IPS-18c (cell line): Measurements from ENCODE around the gene HERPUD1.
"Not testable (repeated sequence)": the region's sequence is repeated elsewhere in the genome, so short reads cannot be mapped to it uniquely, and the experiment has no call there.

Source experiments
- H3K4me3 ChIP-seq: 2 replicates; pipeline ENCODE4 v1.7.0; 2013; ENCODE audit warnings: low read depth, mild to moderate bottlenecking, low read length, moderate library complexity; ENCODE audit not compliant: insufficient read depth
- H3K9me3 ChIP-seq: one replicate; pipeline ENCODE4 v1.6.1; 2013; ENCODE audit warnings: mild to moderate bottlenecking, low read length, moderate library complexity; ENCODE audit not compliant: control insufficient read depth, insufficient read depth

The HERPUD1 gene

DNA sequence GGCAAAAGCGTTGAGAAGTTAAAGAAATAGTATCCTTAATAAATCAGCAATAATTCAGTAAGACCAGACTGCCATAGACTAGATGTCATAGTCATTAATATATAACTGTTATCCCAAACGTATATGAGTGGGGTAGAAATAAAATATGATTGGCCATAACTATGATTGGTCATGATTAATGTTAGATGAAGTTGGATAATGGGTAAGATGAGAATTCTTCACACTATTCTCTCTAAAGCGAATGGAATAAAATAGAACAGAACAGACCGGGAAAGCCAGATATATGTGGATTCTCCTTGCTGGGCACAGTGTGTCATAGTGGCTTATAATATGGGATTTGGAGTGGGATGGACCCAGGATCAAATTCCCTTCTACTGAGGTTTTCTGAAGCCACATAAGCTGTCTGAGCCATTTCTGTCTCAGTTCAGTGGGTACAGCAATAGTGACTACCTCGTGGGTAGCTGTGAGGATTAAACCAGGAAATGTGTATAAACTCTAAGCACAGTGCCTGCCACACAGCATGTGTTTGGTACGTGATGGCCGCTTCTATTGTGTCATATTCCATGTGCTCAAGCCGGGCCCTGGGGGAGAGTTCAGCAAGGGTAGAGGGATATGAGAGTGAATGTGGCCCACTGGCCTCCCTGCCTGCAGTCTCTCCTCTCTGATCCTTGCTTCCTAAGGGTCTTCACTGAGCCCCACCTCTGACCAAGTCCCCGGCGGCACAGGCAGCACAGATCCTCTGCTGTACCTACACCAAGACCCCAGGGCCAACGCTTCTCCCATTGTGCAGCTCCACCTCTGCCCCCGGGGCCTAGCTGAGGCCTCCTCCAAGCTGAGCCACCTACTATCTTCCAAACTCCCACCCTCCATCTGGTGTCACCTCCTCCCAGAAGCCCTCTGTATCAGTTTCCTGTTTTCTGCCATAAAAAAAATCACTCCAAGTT lies 33.5 kb downstream of the HERPUD1 start:
- H3K9me3 ChIP-seq = no peaks in the 10 kb centered on the region
- no peak overlapping the region for H3K4me3 ChIP-seq

DNA sequence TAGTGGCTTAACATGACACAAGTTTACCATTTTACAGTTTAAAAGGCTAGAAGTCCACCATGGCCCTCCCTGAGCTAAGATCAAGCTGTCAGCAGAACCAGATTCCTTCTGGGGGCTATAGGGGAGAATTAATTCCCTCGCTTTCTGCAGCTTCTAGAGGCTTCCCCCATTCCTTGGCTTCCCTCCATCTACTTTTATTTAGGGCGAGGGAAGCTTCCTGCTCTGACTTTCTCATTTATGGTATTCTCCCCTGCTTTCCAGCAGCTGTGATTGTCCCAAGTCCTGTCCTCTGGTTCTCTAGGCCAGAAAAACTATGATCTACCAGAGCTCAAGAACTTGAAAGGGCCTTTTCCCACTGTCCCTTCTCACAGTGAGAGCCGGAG lies 34.1 kb downstream of the HERPUD1 start:
- H3K9me3 ChIP-seq = no peaks in the 10 kb centered on the region
- no peak overlapping the region for H3K4me3 ChIP-seq

DNA sequence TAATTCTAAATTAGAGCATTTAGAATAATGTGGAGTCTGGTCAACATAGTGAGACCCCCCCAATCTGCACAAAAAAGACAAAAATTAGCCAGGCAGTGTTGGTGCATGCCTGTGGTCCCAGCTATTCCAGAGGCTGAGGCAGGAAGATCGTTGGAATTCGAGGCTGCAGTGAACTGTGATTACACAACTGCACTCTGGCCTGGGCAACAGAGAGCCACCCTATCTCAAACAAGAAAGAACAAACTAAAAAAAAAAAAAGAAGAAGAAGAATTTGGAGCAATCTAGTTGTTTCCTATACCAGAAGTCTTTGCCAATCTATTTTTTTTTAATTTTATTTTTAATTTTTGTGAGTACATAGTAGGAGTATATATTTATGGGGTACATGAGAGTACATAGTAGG lies 35.8 kb downstream of the HERPUD1 start:
- H3K4me3 ChIP-seq = no peak overlapping the region
- H3K9me3 ChIP-seq = no peaks in the 10 kb centered on the region

DNA sequence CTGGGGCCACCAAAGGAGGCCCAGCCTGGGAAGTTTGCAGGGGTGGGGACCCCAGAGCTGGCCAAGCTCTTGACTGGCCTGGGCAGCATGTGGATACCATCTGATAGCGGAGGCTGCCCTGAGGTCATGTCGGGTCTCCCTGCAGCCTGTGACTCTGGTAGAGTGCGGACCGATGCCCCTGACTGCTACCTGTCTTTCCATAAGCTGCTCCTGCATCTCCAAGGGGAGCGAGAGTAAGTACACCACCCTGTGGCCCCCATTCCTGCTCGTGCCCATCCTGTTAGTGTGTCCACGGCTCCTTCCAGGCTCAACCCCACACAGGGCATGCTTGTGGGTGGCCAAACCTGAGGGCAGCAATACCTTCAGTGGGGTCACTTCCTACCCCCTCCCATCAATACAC lies 37.8 kb downstream of the HERPUD1 start:
- H3K4me3 ChIP-seq = no peak overlapping the region
- H3K9me3 ChIP-seq = no peaks in the 10 kb centered on the region

DNA sequence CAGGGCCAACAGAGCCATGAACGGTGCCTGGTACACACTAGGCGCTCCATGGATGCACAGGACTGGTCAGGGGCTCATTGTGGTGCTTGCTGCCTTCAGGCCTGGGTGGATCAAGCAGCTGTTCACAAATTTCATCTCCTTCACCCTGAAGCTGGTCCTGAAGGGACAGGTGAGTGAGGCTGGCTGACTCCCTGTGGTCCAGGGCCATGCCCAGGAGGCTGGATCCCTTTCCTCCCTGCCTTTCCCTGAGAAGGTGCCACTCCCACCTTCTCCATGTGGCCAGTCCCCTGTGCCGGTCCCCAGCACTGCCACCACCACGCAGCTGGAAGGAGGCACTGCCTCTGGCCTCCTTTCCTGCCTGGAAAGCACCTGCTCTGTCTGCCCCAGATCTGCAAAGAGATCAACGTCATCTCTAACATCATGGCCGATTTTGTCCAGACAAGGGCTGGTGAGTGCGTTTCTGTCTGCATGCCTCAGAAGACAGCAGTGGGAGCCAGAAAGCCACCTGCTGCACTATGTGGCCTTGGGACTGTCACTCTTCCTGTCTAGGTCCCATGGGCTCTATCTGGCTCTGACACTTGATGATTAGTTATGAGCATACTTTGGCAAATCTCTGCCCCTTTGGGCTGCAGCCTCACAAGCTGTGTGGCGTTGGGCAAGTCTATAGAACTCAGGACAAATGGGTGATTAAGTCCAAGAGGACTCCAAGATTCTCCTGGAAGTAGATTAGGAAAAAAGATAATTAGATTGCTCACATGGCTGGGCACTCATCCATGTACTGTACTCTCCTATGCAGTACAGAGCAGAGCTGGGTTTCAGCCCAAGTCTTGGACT lies 39.2 kb downstream of the HERPUD1 start:
- no peak overlapping the region for H3K4me3 ChIP-seq

DNA sequence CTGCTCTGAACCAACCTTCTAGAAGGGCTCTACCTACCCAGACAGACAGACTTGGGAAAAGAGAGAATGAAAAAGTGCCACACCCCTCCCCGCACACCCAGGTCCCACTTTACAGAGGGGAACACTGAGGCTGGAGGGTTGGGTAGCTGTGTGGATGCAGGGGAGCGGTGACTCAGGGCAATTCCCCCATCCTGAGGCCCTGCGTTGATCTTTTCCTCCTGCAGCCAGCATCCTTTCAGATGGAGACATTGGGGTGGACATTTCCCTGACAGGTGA lies 39.8 kb downstream of the HERPUD1 start:
- Histone ChIP-seq H3K9me3 (no peaks in the 10 kb centered on the region), H3K4me3 (no peak overlapping the region)

More for the DNA sequence above, 39.2 kb downstream of the HERPUD1 start:
- no peaks in the 10 kb centered on the region for H3K9me3 ChIP-seq

DNA sequence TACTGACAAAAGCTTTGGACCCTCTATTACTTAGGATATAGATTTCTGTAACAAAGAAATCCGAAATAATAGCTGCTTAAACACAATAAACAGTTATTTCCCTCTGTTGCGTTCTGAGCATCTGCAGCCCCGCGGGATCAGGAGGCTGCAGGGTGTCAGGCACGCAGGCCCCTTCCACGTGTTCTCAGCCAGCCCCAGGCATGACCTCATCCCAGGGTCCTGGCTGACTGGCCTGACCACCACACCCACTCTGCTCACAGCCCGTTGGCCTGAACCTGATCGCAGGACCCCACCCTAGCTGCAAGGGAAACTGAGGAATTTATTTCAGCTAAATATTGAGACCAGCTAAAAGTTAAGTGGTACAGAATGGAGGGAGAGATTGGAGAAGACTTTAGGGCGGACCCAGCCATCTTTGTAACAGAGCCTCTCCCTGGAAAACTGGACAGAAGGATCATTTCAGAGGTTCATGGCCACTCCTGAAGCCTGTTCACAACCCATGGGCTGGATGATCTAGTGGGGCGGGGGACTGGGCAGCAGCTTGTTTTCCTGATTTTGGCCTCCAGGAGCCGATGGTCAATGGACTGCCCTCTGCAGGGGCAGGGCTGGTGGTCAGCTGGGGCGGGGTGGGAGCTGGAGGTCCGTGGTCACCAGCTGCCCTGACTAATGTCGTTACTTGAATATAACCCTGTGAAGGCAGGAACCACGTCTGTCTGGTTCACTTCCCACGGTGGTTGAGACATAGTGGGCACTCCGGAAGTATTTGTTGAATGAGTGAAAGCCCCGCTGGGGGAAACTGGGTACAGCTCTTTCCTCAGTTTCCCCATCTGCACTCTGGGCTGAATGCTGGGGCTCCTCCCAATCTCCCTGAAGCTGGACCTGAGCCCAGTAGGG lies 40.7 kb downstream of the HERPUD1 start:
- Histone ChIP-seq H3K9me3 (no peaks in the 10 kb centered on the region), H3K4me3 (no peak overlapping the region)

DNA sequence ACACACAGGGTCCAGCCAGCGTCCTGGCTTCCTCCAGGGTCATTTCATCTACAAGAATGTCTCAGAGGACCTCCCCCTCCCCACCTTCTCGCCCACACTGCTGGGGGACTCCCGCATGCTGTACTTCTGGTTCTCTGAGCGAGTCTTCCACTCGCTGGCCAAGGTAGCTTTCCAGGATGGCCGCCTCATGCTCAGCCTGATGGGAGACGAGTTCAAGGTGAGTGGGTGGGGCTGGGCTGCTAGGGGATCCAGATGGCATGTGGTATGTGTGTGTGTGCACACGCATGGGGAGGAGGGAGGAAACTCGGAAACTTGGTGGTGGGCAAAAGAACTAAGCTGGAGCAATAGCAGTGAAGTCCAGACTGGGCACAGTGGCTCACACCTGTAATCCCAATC lies 41.4 kb downstream of the HERPUD1 start:
- H3K4me3 ChIP-seq = no peak overlapping the region
- no peaks in the 10 kb centered on the region for H3K9me3 ChIP-seq

DNA sequence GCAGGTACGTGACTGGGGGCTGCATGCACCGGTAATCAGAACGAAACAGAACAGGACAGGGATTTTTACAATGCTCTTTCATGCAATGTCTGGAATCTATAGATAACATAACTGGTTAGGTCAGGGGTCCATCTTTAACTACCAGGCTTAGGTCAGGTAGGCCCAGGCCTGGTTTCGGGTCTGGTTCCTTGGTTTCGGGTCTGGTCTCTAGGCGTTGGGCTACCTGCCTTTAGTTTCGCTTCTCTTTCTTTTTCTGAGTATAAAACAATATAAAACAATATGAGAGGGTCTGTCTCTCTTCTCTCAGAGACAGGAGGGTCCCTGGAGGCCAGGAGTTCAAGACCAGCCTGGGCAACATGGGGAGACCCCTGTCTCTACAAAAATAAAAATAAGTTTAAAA lies 42.0 kb downstream of the HERPUD1 start:
- not testable (repeated sequence) for H3K9me3 ChIP-seq, H3K4me3 ChIP-seq

DNA sequence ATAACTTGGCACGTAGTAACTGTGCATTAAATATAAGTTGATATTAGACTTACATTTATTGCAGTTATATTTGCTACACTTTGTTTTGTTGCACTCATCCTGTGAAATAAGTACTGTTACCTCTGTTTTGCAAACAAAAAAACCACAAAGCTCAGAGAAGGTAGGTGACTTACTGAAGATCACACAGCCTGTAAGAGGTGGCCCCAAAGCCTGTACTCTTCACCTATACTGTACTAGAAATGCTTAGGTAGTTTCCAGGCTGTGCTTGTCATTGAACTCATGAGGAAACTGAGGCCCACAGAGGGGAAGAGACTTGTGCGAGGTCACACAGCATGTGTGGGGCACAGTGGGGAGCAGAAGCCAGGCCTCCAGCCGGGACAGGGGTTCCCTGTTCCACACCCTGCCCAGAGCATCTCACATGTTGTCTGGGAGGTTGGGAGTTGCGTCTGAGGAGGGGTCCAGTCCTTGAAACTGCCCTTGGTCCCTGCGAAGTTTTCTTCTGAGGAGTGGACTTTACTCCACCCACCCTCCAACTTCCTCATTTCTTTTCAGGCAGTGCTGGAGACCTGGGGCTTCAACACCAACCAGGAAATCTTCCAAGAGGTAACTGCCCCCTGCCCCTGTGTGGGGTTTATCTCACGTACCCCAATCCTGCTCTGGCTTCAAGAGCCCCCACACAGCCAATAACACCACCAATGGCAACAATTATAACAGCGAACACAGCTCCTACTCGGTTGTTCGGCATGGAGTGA lies 42.8 kb downstream of the HERPUD1 start:
- Histone ChIP-seq H3K9me3 (no peaks in the 10 kb centered on the region), H3K4me3 (no peak overlapping the region)

DNA sequence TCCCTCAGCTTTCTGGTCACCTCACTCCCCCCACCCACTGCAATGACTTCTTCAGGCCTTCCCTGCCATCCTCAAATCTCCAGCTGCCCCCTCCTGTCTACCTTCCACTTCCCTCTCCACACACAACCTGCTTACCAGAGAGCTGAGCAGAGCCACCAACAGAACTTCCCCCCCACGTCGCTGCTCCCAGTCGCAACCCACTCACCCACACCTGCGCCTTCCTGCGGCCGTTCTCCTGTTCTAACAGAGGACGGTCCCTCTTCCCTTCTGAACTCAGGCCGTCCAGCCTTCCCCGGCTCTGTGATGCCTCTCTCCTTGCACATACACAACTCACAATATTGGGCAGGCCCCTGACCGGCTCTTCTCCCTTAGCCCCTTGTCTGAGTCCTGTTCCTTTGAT lies 43.8 kb downstream of the HERPUD1 start:
- no peak overlapping the region for H3K4me3 ChIP-seq
- H3K9me3 ChIP-seq = no peaks in the 10 kb centered on the region

DNA sequence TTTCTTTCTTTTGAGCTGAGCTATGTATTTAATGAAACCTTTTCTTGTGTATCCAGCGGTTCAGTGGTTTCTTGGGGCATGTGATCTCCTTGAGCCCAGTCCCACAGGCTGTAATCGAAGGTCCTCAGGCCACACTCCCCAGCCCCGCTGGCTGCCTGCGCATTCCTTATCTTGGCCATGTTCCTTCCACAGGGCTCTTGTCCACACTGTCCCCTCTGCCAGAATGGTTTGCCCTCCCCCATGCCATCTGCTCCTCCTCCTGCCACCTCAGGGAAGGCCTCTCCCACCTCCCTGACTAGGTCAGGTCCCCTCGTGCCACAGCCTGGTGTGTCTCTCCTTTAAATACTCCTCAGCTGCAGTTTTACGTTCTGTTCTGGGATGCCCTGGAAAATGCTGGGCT lies 45.3 kb downstream of the HERPUD1 start:
- Histone ChIP-seq H3K9me3 (no peaks in the 10 kb centered on the region), H3K4me3 (no peak overlapping the region)

DNA sequence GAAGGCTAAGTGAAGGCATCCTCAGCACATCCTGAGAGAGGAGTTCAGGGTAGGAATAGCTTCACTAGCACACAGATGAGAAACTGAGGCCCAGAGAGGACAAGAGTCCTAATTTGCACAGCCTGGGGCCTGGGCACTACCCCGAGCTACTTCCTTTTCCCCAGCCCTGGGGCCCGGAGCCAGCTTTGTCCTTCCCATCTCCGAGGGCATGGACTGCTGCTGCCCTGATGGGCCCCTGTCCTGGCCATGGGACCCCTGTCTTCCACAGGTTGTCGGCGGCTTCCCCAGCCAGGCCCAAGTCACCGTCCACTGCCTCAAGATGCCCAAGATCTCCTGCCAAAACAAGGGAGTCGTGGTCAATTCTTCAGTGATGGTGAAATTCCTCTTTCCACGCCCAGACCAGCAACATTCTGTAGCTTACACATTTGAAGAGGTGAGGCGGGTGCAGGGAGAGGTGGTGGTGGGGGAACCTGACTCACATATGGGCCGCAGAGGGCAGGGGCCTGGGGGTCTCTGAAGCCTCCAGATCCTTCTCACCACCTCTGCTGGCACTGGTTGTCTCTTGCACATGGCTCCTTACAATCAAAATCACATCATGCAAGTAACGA lies 46.0 kb downstream of the HERPUD1 start:
- Histone ChIP-seq H3K4me3 (no peak overlapping the region), H3K9me3 (no peaks in the 10 kb centered on the region)

DNA sequence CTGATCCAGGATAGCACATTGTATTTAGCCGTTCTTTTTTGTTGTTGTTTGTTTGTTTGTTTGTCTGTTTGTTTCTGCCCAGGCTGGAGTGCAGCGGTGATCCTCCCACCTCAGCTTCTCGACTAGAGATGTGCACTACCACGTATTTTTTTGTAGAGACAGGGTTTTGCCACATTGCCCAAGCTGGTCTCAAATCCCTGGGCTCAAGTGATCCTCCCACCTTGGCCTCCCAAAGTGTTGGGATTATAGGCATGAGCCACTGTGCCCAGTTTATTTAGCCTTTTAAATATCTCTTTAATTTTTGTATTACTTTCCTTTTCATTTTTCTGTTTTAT lies 48.2 kb downstream of the HERPUD1 start:
- Histone ChIP-seq H3K4me3 (no peak overlapping the region), H3K9me3 (no peaks in the 10 kb centered on the region)

DNA sequence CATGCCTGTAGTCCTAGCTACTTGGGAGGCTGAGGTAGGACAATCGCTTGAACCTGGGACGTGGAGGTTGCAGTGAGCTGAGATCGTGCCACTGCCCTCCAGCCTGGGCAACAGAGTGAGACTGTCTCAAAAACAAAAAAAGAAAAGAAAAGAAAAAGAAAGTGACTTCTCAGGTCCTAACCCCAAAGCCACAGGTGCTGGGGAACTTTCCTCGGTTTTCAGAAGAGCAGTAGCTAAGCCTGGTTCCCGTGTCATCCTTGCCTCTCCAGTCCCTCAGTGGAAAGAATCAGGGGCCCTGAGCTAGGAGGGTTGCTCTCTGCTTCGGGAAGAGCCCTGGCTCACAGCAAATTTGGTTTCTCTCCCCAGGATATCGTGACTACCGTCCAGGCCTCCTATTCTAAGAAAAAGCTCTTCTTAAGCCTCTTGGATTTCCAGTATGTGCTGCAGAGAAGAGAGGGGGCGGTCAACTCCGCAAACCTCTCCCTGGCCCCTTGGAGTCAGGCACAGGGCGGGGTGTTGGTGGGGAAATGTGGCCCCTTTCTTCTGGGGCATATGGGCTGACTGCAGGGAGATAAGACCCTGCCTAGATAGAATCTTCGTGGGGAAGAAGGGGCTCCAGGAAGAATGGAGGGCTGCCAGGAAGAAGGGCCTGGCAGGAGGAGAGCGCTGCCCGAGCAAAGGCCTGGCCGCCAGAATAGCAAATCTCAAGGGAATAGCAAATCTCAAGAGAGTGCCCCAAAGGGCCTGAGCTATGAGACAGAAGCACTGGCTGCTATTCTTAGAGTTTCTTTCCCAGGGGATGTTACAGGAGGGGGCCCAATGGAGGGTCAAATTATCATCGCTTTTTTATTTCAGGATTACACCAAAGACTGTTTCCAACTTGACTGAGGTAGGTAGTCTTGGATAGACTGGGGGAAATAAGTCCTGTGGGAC lies 49.1 kb downstream of the HERPUD1 start:
- H3K4me3 ChIP-seq = no peak overlapping the region
- H3K9me3 ChIP-seq = no peaks in the 10 kb centered on the region
